Left lung (tissue), 10 donors: ENCODE results near the gene CFAP47. TPM values are rescaled to one million over a fixed set of nuclear protein-coding genes. Genes with fewer than 3 reads are reported as not detected.

ENCODE experiments used
- ATAC-seq: fragments of 200-7000 bp; cut with Tn5 transposase; one replicate; pipeline ENCODE4 v1.9.1; 2020; ENCODE audit warnings: moderate library complexity
- DNase-seq, 4 donors: peaks; one replicate each; pipeline ENCODE4 v3.0.0-alpha.2; 2013 to 2020
- H3K27ac ChIP-seq, 2 donors: fragments of 200-600 bp; sonication (generic) in 1 of 2; one replicate each; pipeline versions ENCODE4 v1.5.0 to v1.8.0; 2020 to 2021
- H3K27me3 ChIP-seq, 2 donors: fragments of 200-600 bp; sonication (generic) in 1 of 2; one replicate each; pipeline versions ENCODE4 v1.5.0 to v1.8.0; 2020 to 2021
- H3K36me3 ChIP-seq, 2 donors: fragments of 200-600 bp; sonication (generic) in 1 of 2; one replicate each; pipeline versions ENCODE4 v1.5.0 to v1.8.0; 2020 to 2021
- H3K4me1 ChIP-seq, 2 donors: fragments of 200-600 bp; one replicate each; pipeline ENCODE4 v1.8.0; 2021
- H3K4me3 ChIP-seq, 2 donors: fragments of 200-600 bp; sonication (generic) in 1 of 2; one replicate each; pipeline versions ENCODE4 v1.5.0 to v1.8.0; 2020 to 2021; ENCODE audit warnings: mild to moderate bottlenecking in 1 of 2
- H3K9me3 ChIP-seq, 2 donors: fragments of 200-600 bp; sonication (generic) in 1 of 2; one replicate each; pipeline versions ENCODE4 v1.5.0 to v1.8.0; 2020 to 2021
- CTCF ChIP-seq, 2 donors: fragments of 200-600 bp; sonication (generic) in 1 of 2; IDR thresholded peaks; one replicate each; pipeline versions ENCODE4 v1.5.0 to v1.8.0; 2021; ENCODE audit warnings: antibody characterized with exemption in 2 of 2
- intact Hi-C, 2 donors: fragments of 100-400 bp; cut with DNase I; formaldehyde crosslinking; loops; one replicate each; pipeline versions ENCODE4 v1.11.2 to v1.14.2; 2022
- polyA plus RNA-seq, 6 donors: library from polyadenylated mRNA; unstranded; fragments of 120-200 nt; gene quantifications; one replicate each; pipeline ENCODE4 v1.2.1, GENCODE V29; 2013; ENCODE audit not compliant: insufficient read length in 6 of 6
- total RNA-seq, 2 donors: library from RNA; stranded (reverse); fragmentation: NEBNext Ultra II Directional; extraction: Animal tissue kit (Norgen Biotek cat#: 25700); gene quantifications; one replicate each; pipeline ENCODE4 v1.2.1, GENCODE V29; 2021
- donor health status: DM: no; HTN: yes; CAD: no.
- donor health status: DM: no; HTN: no; CAD: no.

The CFAP47 gene
- total and polyA plus RNA-seq, 8 donors = 0.26 to 5.3 (median 1.7) TPM

DNA sequence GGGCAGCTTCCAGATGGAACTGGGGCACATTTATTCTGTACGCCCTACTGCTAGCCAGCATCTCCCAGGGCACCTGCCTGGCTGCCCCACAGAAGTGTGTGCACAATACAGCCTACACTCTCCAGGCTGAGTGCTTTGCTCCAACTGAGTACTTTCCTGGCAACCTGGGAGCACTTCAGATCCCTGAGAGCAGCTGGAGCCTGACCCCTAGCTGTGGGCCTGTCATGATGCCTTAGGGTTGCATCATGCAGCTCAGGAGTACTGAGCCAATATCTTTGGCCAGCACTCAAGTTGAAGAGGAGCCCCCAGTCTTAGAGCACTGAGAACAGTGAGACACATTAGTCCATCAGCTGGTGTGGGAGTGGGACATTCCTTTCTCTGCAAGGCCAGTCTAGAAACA, 321.9 kb downstream of the CFAP47 start:
- intact Hi-C loops = no loop called here
- Histone ChIP-seq H3K4me1 (no peaks in the 10 kb centered on the region), H3K9me3 (no peaks in the 10 kb centered on the region), H3K27ac (no peak overlapping the region), H3K27me3 (no peaks in the 10 kb centered on the region), H3K4me3 (no peak overlapping the region), H3K36me3 (no peaks in the 10 kb centered on the region)
- DNase-seq (no peak), ATAC-seq (peak; percentile 37)
- TF ChIP-seq CTCF (IDR thresholded peaks at IDR 0.05) = no peak

GRCh38 chrX:36266155-36266554, 346.6 kb downstream of the CFAP47 start:
- no peak for TF ChIP-seq CTCF (IDR thresholded peaks at IDR 0.05)
- H3K4me3 ChIP-seq = no peak overlapping the region
- DNase-seq = no peak
- H3K36me3 ChIP-seq = no peaks in the 10 kb centered on the region
- H3K27ac ChIP-seq = no peak overlapping the region
- H3K9me3 ChIP-seq = no peaks in the 10 kb centered on the region
- ATAC-seq = no peak
- no peaks in the 10 kb centered on the region for H3K4me1 ChIP-seq
- intact Hi-C loops = no loop called here
- no peaks in the 10 kb centered on the region for H3K27me3 ChIP-seq

DNA sequence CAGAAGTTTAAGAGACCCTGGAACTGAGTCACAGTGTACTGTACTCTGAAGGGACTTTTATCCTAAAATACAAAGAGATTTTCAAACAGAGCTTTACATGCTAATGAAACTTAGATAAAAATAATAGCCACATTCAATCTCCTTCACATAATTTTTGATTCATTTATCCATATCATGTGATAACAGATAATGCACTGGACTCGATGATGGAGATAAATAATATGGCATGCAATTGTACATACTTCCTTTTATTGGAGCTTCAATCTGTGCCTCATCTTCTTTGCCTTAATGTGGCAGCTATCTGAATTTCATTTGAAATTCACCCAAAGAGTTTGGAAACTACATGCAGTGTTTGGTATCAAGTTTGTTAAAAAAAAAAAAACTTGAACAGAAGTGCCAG, 390.6 kb downstream of the CFAP47 start:
- peak in 2 of 4 donors; percentile 24 to 52 for DNase-seq
- H3K27ac ChIP-seq = no peak overlapping the region

DNA sequence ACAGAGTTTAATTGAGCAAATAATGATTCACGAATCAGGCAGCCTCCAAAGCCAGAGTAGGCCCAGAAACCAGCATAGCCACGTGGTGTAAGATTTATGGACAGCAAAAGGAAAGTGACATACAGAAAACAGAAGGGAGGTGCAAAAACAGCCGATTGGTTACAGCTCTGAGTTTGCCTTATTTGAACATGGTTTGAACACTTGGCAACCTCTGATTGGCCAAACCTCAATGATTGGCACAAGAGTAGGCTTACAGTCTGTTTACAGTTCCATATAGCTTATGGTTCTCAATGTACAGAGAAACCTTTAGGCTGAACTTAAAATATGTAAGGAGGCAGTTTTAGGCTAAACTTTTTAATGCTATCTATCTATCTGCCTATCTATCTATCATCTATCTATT, 394.8 kb downstream of the CFAP47 start:
- Histone ChIP-seq H3K9me3 (no peaks in the 10 kb centered on the region), H3K36me3 (no peaks in the 10 kb centered on the region), H3K4me1 (no peaks in the 10 kb centered on the region), H3K27me3 (no peaks in the 10 kb centered on the region), H3K4me3 (no peak overlapping the region), H3K27ac (no peak overlapping the region)
- ATAC-seq (no peak), DNase-seq (no peak)
- no peak for TF ChIP-seq CTCF (IDR thresholded peaks at IDR 0.05)
- intact Hi-C loops = no loop called here

More for the DNA sequence above, 390.6 kb downstream of the CFAP47 start:
- no peak for TF ChIP-seq CTCF (IDR thresholded peaks at IDR 0.05)
- Histone ChIP-seq H3K4me3 (no peak overlapping the region), H3K4me1 (no peaks in the 10 kb centered on the region), H3K9me3 (no peaks in the 10 kb centered on the region), H3K36me3 (no peaks in the 10 kb centered on the region), H3K27me3 (no peaks in the 10 kb centered on the region)
- intact Hi-C loops = no loop called here
- no peak for ATAC-seq

- no peak for DNase-seq
- H3K4me3 ChIP-seq = no peak overlapping the region
- intact Hi-C loops = no loop called here
- TF ChIP-seq CTCF (IDR thresholded peaks at IDR 0.05) = no peak
- no peak overlapping the region for H3K27ac ChIP-seq
- no peaks in the 10 kb centered on the region for H3K9me3 ChIP-seq
- no peaks in the 10 kb centered on the region for H3K27me3 ChIP-seq
- H3K36me3 ChIP-seq = no peaks in the 10 kb centered on the region
- no peak for ATAC-seq
- no peaks in the 10 kb centered on the region for H3K4me1 ChIP-seq
Measured at GRCh38 chrX:36334572-36334971, 415.0 kb downstream of the CFAP47 start.
